Measurements from ENCODE around the gene CGREF1. TPM values are rescaled to one million over a fixed set of nuclear protein-coding genes. Genes with fewer than 3 reads are reported as not detected.

Gene CGREF1
- total RNA-seq, 1 experiment from 2014 or later: 2.1 TPM

DNA sequence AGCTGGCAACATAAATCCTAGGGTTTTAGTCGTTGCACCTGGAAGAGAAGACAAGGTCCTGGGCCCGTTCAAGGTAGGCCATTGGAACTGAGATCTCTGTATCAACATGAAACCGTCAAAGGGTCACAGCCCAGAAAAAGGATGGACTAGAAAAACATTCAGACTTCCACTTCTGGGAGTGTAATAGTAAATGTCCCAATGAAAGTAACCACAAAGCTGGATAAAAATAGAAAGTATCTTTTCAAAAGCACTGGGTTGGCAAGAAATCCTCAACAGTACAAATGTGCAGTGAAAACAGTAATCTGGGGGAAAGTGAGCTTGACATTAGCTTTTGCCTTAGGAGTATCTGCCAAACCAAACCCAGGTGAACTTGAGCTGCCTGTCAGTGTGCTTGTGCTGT is 12.9 kb downstream of the CGREF1 start:
- H3K36me3 Mint-ChIP-seq (ENCODE audit: insufficient read depth in 1 of 3, low read depth in 3 of 3): no peaks in the 10 kb centered on the region; a peak in 1 of 7 replicates
- Histone ChIP-seq H3T11ph (ENCODE audit: low read length) (no peak overlapping the region), H2AFZ (ENCODE audit: low read length) (no peak overlapping the region), H3K9ac (ENCODE audit: extremely low read depth, insufficient read length, low read length) (no peak overlapping the region), H3K27ac (ENCODE audit: insufficient read length, low read depth, low read length) (no peak overlapping the region), H3K79me1 (ENCODE audit: insufficient read depth, low read depth, low read length, poor library complexity, severe bottlenecking) (no peaks in the 10 kb centered on the region), H3K4ac (ENCODE audit: low read depth, low read length) (no peak overlapping the region), H3K56ac (ENCODE audit: insufficient read length, low read depth, low read length) (no peak overlapping the region), H3K27me3 (ENCODE audit: insufficient read depth, low read length) (no peaks in the 10 kb centered on the region), H4K5ac (ENCODE audit: insufficient read length, low read depth, low read length) (no peak overlapping the region), H4K91ac (ENCODE audit: insufficient read length, low read depth, low read length) (no peak overlapping the region), H3K79me2 (ENCODE audit: insufficient read depth, low read length) (no peaks in the 10 kb centered on the region), H4K8ac (replicated peaks; ENCODE audit: insufficient read length, low read depth, low read length) (no peak overlapping the region), H3K14ac (ENCODE audit: insufficient read depth, low read length) (no peak overlapping the region), H3K23me2 (ENCODE audit: insufficient read length, low read depth, low read length, poor library complexity, severe bottlenecking) (no peaks in the 10 kb centered on the region), H2BK120ac (ENCODE audit: low read depth, low read length, poor library complexity, severe bottlenecking) (no peak overlapping the region), H3K23ac (ENCODE audit: insufficient read length, low read depth, low read length) (no peak overlapping the region), H3K18ac (ENCODE audit: insufficient read length, low read depth, low read length) (no peak overlapping the region), H4K20me1 (ENCODE audit: control insufficient read depth, insufficient read depth, insufficient read length) (no peaks in the 10 kb centered on the region), H2BK12ac (ENCODE audit: insufficient read length, low read depth, low read length) (no peak overlapping the region), H3K9me3 (ENCODE audit: control insufficient read depth, low read depth, low read length) (no peaks in the 10 kb centered on the region), H2AK5ac (ENCODE audit: insufficient read length, low read length) (no peak overlapping the region), H3K4me1 (ENCODE audit: insufficient read depth, low read length) (no peaks in the 10 kb centered on the region), H2BK20ac (ENCODE audit: low read depth, low read length, poor library complexity, severe bottlenecking) (no peak overlapping the region), H2BK5ac (ENCODE audit: insufficient read length, low read length) (no peak overlapping the region), H2BK15ac (ENCODE audit: low read depth, low read length) (no peak overlapping the region), H3K4me2 (ENCODE audit: insufficient read depth, insufficient read length, low read length) (no peak overlapping the region)
- TF ChIP-seq, protein P1, sequence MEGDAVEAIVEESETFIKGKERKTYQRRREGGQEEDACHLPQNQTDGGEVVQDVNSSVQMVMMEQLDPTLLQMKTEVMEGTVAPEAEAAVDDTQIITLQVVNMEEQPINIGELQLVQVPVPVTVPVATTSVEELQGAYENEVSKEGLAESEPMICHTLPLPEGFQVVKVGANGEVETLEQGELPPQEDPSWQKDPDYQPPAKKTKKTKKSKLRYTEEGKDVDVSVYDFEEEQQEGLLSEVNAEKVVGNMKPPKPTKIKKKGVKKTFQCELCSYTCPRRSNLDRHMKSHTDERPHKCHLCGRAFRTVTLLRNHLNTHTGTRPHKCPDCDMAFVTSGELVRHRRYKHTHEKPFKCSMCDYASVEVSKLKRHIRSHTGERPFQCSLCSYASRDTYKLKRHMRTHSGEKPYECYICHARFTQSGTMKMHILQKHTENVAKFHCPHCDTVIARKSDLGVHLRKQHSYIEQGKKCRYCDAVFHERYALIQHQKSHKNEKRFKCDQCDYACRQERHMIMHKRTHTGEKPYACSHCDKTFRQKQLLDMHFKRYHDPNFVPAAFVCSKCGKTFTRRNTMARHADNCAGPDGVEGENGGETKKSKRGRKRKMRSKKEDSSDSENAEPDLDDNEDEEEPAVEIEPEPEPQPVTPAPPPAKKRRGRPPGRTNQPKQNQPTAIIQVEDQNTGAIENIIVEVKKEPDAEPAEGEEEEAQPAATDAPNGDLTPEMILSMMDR (conservative IDR thresholded peaks at IDR 0.05): no peak
- no peak overlapping the region for H3K27ac Mint-ChIP-seq
- H3K4me3 Mint-ChIP-seq: no peak overlapping the region
- H3K4me1 Mint-ChIP-seq: peaks cover 0 to 5% of the 10 kb centered on the region in 2 experiments; a peak in 2 of 4 replicates
- no peaks in the 10 kb centered on the region for H3K9me3 Mint-ChIP-seq
- no CpG with 5 or more reads among the region's 3 CpGs for WGBS (ENCODE audit: extremely low coverage, insufficient read length, low lambda C conversion rate)
- DNase-seq: no peak
- H3K27me3 Mint-ChIP-seq (ENCODE audit: low read depth): peaks cover 15% of the 10 kb centered on the region

All from H9 (cell line).